ENCODE measurements around the gene STXBP6. TPM values are rescaled to one million over a fixed set of nuclear protein-coding genes. Genes with fewer than 3 reads are reported as not detected.
"Not testable (repeated sequence)": the region's sequence is repeated elsewhere in the genome, so short reads cannot be mapped to it uniquely, and the experiment has no call there.

STXBP6 gene
- total RNA-seq, 1 donor, result not detected

GRCh38 chr14:24948261-24948847, 101.6 kb downstream of the STXBP6 start:
- Histone ChIP-seq H3K9me3 (ENCODE audit: low read depth, low read length) (no peaks in the 10 kb centered on the region), H3K27me3 (ENCODE audit: insufficient read depth, low read length) (no peaks in the 10 kb centered on the region), H3K4me3 (ENCODE audit: low read length) (no peak overlapping the region), H3K4me1 (ENCODE audit: insufficient read depth, low read length) (no peaks in the 10 kb centered on the region)

- Histone ChIP-seq H3K4me3 (ENCODE audit: low read length) (no peak overlapping the region), H3K4me1 (ENCODE audit: insufficient read depth, low read length) (no peaks in the 10 kb centered on the region), H3K27me3 (ENCODE audit: insufficient read depth, low read length) (no peaks in the 10 kb centered on the region), H3K9me3 (ENCODE audit: low read depth, low read length) (no peaks in the 10 kb centered on the region)
These were observed 102.8 kb downstream of the STXBP6 start for GRCh38 chr14:24947131-24947530.

- no peaks in the 10 kb centered on the region for H3K27me3 ChIP-seq (ENCODE audit: insufficient read depth, low read length)
- H3K9me3 ChIP-seq (ENCODE audit: low read depth, low read length), result no peaks in the 10 kb centered on the region
- no peak overlapping the region for H3K4me3 ChIP-seq (ENCODE audit: low read length)
- no peaks in the 10 kb centered on the region for H3K4me1 ChIP-seq (ENCODE audit: insufficient read depth, low read length)
These were observed 105.1 kb downstream of the STXBP6 start for GRCh38 chr14:24944800-24945199.

GRCh38 chr14:24943024-24943423, 106.9 kb downstream of the STXBP6 start:
- Histone ChIP-seq H3K4me3 (ENCODE audit: low read length) (no peak overlapping the region), H3K27me3 (ENCODE audit: insufficient read depth, low read length) (no peaks in the 10 kb centered on the region), H3K9me3 (ENCODE audit: low read depth, low read length) (no peaks in the 10 kb centered on the region), H3K4me1 (ENCODE audit: insufficient read depth, low read length) (no peaks in the 10 kb centered on the region)

- Histone ChIP-seq H3K4me3 (ENCODE audit: low read length) (no peak overlapping the region), H3K27me3 (ENCODE audit: insufficient read depth, low read length) (no peaks in the 10 kb centered on the region), H3K9me3 (ENCODE audit: low read depth, low read length) (no peaks in the 10 kb centered on the region), H3K4me1 (ENCODE audit: insufficient read depth, low read length) (no peaks in the 10 kb centered on the region)
These were observed 108.2 kb downstream of the STXBP6 start for GRCh38 chr14:24941719-24942118.

GRCh38 chr14:24940213-24940783, 109.6 kb downstream of the STXBP6 start:
- no peaks in the 10 kb centered on the region for H3K4me1 ChIP-seq (ENCODE audit: insufficient read depth, low read length)
- no peak overlapping the region for H3K4me3 ChIP-seq (ENCODE audit: low read length)
- H3K27me3 ChIP-seq (ENCODE audit: insufficient read depth, low read length), result no peaks in the 10 kb centered on the region
- H3K9me3 ChIP-seq (ENCODE audit: low read depth, low read length), result no peaks in the 10 kb centered on the region

GRCh38 chr14:24938593-24938992, 111.4 kb downstream of the STXBP6 start:
- peaks cover 3% of the 10 kb centered on the region for H3K27me3 ChIP-seq (ENCODE audit: insufficient read depth, low read length)
- no peaks in the 10 kb centered on the region for H3K4me1 ChIP-seq (ENCODE audit: insufficient read depth, low read length)
- H3K4me3 ChIP-seq (ENCODE audit: low read length), result no peak overlapping the region
- no peaks in the 10 kb centered on the region for H3K9me3 ChIP-seq (ENCODE audit: low read depth, low read length)

- H3K4me3 ChIP-seq (ENCODE audit: low read length), result no peak overlapping the region
- H3K4me1 ChIP-seq (ENCODE audit: insufficient read depth, low read length), result no peaks in the 10 kb centered on the region
- H3K9me3 ChIP-seq (ENCODE audit: low read depth, low read length), result no peaks in the 10 kb centered on the region
These were observed 112.6 kb downstream of the STXBP6 start for GRCh38 chr14:24937300-24937699.

GRCh38 chr14:24936773-24937172, 113.2 kb downstream of the STXBP6 start:
- not testable (repeated sequence) for H3K9me3 ChIP-seq (ENCODE audit: low read depth, low read length); H3K27me3 ChIP-seq (ENCODE audit: insufficient read depth, low read length); H3K4me3 ChIP-seq (ENCODE audit: low read length); H3K4me1 ChIP-seq (ENCODE audit: insufficient read depth, low read length)

More at GRCh38 chr14:24937300-24937699, 112.6 kb downstream of the STXBP6 start:
- H3K27me3 ChIP-seq (ENCODE audit: insufficient read depth, low read length), result peaks cover 3% of the 10 kb centered on the region

- H3K4me1 ChIP-seq (ENCODE audit: insufficient read depth, low read length), result no peaks in the 10 kb centered on the region
- no peaks in the 10 kb centered on the region for H3K9me3 ChIP-seq (ENCODE audit: low read depth, low read length)
- H3K4me3 ChIP-seq (ENCODE audit: low read length), result no peak overlapping the region
- H3K27me3 ChIP-seq (ENCODE audit: insufficient read depth, low read length), result peaks cover 3% of the 10 kb centered on the region
These were observed 114.2 kb downstream of the STXBP6 start for GRCh38 chr14:24935796-24936195.

- Histone ChIP-seq H3K4me3 (ENCODE audit: low read length) (no peak overlapping the region), H3K27me3 (ENCODE audit: insufficient read depth, low read length) (no peaks in the 10 kb centered on the region), H3K9me3 (ENCODE audit: low read depth, low read length) (no peaks in the 10 kb centered on the region), H3K4me1 (ENCODE audit: insufficient read depth, low read length) (no peaks in the 10 kb centered on the region)
These were observed 121.5 kb downstream of the STXBP6 start for GRCh38 chr14:24928386-24928900.

GRCh38 chr14:24927809-24928208, 122.1 kb downstream of the STXBP6 start:
- Histone ChIP-seq H3K27me3 (ENCODE audit: insufficient read depth, low read length) (no peaks in the 10 kb centered on the region), H3K4me3 (ENCODE audit: low read length) (no peak overlapping the region), H3K4me1 (ENCODE audit: insufficient read depth, low read length) (no peaks in the 10 kb centered on the region), H3K9me3 (ENCODE audit: low read depth, low read length) (no peaks in the 10 kb centered on the region)

- Histone ChIP-seq H3K4me3 (ENCODE audit: low read length) (no peak overlapping the region), H3K9me3 (ENCODE audit: low read depth, low read length) (no peaks in the 10 kb centered on the region), H3K4me1 (ENCODE audit: insufficient read depth, low read length) (no peaks in the 10 kb centered on the region), H3K27me3 (ENCODE audit: insufficient read depth, low read length) (no peaks in the 10 kb centered on the region)
These were observed 124.1 kb downstream of the STXBP6 start for GRCh38 chr14:24925771-24926374.

- Histone ChIP-seq H3K9me3 (ENCODE audit: low read depth, low read length) (no peaks in the 10 kb centered on the region), H3K4me3 (ENCODE audit: low read length) (no peak overlapping the region), H3K27me3 (ENCODE audit: insufficient read depth, low read length) (no peaks in the 10 kb centered on the region), H3K4me1 (ENCODE audit: insufficient read depth, low read length) (no peaks in the 10 kb centered on the region)
These were observed 125.4 kb downstream of the STXBP6 start for GRCh38 chr14:24924544-24924943.

GRCh38 chr14:24921903-24922302, 128.0 kb downstream of the STXBP6 start:
- Histone ChIP-seq H3K4me3 (ENCODE audit: low read length) (no peak overlapping the region), H3K9me3 (ENCODE audit: low read depth, low read length) (no peaks in the 10 kb centered on the region), H3K27me3 (ENCODE audit: insufficient read depth, low read length) (no peaks in the 10 kb centered on the region), H3K4me1 (ENCODE audit: insufficient read depth, low read length) (no peaks in the 10 kb centered on the region)
